ENCODE data around the gene ZNF43.
"Not testable (repeated sequence)": the region's sequence is repeated elsewhere in the genome, so short reads cannot be mapped to it uniquely, and the experiment has no call there.

The ZNF43 gene

DNA sequence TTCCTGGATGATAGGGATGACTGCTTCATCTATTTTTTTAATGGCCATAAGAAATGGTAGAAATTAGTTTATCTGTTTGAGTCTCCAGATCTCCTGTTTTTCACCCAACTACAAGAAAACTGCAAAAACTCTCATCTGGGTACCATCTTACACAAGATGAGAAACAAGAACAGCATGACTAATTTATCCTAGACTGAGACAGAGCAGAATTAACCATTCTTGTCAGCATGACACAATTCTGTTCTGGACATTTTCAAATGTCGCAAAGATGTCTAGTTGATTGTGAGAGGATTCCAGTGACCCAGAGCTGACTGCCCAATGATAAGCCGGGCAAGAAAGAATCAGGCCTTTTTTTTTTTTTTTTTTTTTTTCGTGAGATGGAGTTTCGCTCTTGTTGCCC is 12.8 kb downstream of the ZNF43 start:
- no peak overlapping the region for H2BK15ac ChIP-seq (ENCODE audit: low read depth, poor library complexity, severe bottlenecking)
- no peak overlapping the region for H3K14ac ChIP-seq (ENCODE audit: low read length in 2 of 2)
- H3K4me3 ChIP-seq (ENCODE audit: insufficient read depth in 1 of 2, low read depth in 1 of 2, low read length in 2 of 2), result peak overlapping the region in 1 of 2 experiments; percentile 57
- no peak overlapping the region for H3K4me2 ChIP-seq (ENCODE audit: low read length, poor library complexity, severe bottlenecking)
- H4K8ac ChIP-seq (ENCODE audit: low read length), result no peak overlapping the region
- H3K4ac ChIP-seq (ENCODE audit: low read depth in 1 of 2, low read length in 2 of 2), result no peak overlapping the region
- H3K18ac ChIP-seq (ENCODE audit: low read depth in 1 of 2, low read length in 2 of 2), result no peak overlapping the region
- no peak overlapping the region for H2BK12ac ChIP-seq (ENCODE audit: low read length in 2 of 2)
- H3K27ac ChIP-seq (ENCODE audit: low read length, poor library complexity, severe bottlenecking), result no peak overlapping the region
- no peak overlapping the region for H2BK120ac ChIP-seq (ENCODE audit: low read depth, low read length)
- H2AFZ ChIP-seq (ENCODE audit: low read depth, low read length), result no peak overlapping the region
- H2BK5ac ChIP-seq (ENCODE audit: low read depth, low read length, poor library complexity, severe bottlenecking), result no peak overlapping the region
- no peak for DNase-seq
- peaks cover 96% of the 10 kb centered on the region for H3K9me3 ChIP-seq (ENCODE audit: control insufficient read depth, low read length)
- no peak overlapping the region for H2AK5ac ChIP-seq (ENCODE audit: low read length, severe bottlenecking)
- peaks cover 29% of the 10 kb centered on the region for H3K79me1 ChIP-seq (replicated peaks; ENCODE audit: low read length, poor library complexity, severe bottlenecking)
- H4K91ac ChIP-seq (ENCODE audit: low read length), result no peak overlapping the region
- H3K36me3 ChIP-seq (ENCODE audit: control insufficient read depth in 1 of 2, insufficient read depth in 2 of 2, low read depth in 1 of 2, low read length in 2 of 2), result peaks cover 37 to 53% of the 10 kb centered on the region in 2 experiments
- no peak overlapping the region for H3K23ac ChIP-seq (ENCODE audit: low read length in 2 of 2)
- 100% methylated on average over 2 of the region's 4 CpGs for WGBS
- H3K9ac ChIP-seq (ENCODE audit: low read length), result no peak overlapping the region
- H3K27me3 ChIP-seq (ENCODE audit: control insufficient read depth in 1 of 2, insufficient read depth in 1 of 2, low read length in 2 of 2), result no peaks in the 10 kb centered on the region
- peaks cover 2% of the 10 kb centered on the region for H3K4me1 ChIP-seq (ENCODE audit: control insufficient read depth, insufficient read depth, low read depth, low read length)

DNA sequence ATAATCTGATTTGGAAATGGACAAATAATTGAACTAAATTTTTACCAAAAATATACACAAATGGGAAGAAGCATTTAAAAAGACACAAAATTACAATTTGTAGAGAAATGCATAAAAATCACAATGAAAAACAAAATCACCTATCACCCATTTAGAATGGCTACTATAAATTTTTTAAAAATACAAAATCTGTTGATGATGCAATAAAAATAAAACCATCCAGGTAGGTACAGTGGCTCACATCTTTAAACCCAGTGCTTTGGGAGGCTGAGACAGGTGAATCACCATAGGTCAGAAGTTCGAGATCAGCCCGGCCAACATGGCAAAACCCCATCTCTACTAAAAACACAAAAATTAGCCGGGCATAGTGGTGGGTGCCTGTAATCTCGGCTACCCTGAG is 23.5 kb downstream of the ZNF43 start:
- no peak overlapping the region for H2BK15ac ChIP-seq (ENCODE audit: low read depth, poor library complexity, severe bottlenecking)
- no peak overlapping the region for H2BK120ac ChIP-seq (ENCODE audit: low read depth, low read length)
- no peak overlapping the region for H2BK5ac ChIP-seq (ENCODE audit: low read depth, low read length, poor library complexity, severe bottlenecking)
- H3K4me1 ChIP-seq (ENCODE audit: control insufficient read depth, insufficient read depth, low read depth, low read length), result no peaks in the 10 kb centered on the region
- H3K79me1 ChIP-seq (replicated peaks; ENCODE audit: low read length, poor library complexity, severe bottlenecking), result peaks cover 8% of the 10 kb centered on the region
- H2AK5ac ChIP-seq (ENCODE audit: low read length, severe bottlenecking), result no peak overlapping the region
- H3K9ac ChIP-seq (ENCODE audit: low read length), result no peak overlapping the region
- no peak overlapping the region for H3K18ac ChIP-seq (ENCODE audit: low read depth in 1 of 2, low read length in 2 of 2)
- H4K91ac ChIP-seq (ENCODE audit: low read length), result no peak overlapping the region
- H3K14ac ChIP-seq (ENCODE audit: low read length in 2 of 2), result no peak overlapping the region
- H3K36me3 ChIP-seq (ENCODE audit: control insufficient read depth in 1 of 2, insufficient read depth in 2 of 2, low read depth in 1 of 2, low read length in 2 of 2), result peaks cover 39 to 96% of the 10 kb centered on the region in 2 experiments
- H4K8ac ChIP-seq (ENCODE audit: low read length), result no peak overlapping the region
- no peak overlapping the region for H3K27ac ChIP-seq (ENCODE audit: low read length, poor library complexity, severe bottlenecking)
- H3K4ac ChIP-seq (ENCODE audit: low read depth in 1 of 2, low read length in 2 of 2), result no peak overlapping the region
- 100% methylated on average over 2 of the region's 4 CpGs for WGBS
- H3K23ac ChIP-seq (ENCODE audit: low read length in 2 of 2), result no peak overlapping the region
- DNase-seq, result no peak
- H3K9me3 ChIP-seq (ENCODE audit: control insufficient read depth, low read length), result peaks cover 99% of the 10 kb centered on the region
- H3K4me2 ChIP-seq (ENCODE audit: low read length, poor library complexity, severe bottlenecking), result no peak overlapping the region
- no peak overlapping the region for H2AFZ ChIP-seq (ENCODE audit: low read depth, low read length)
- no peaks in the 10 kb centered on the region for H3K27me3 ChIP-seq (ENCODE audit: control insufficient read depth in 1 of 2, insufficient read depth in 1 of 2, low read length in 2 of 2)
- peak overlapping the region in 1 of 2 experiments; percentile 39 for H3K4me3 ChIP-seq (ENCODE audit: insufficient read depth in 1 of 2, low read depth in 1 of 2, low read length in 2 of 2)
- no peak overlapping the region for H2BK12ac ChIP-seq (ENCODE audit: low read length in 2 of 2)

DNA sequence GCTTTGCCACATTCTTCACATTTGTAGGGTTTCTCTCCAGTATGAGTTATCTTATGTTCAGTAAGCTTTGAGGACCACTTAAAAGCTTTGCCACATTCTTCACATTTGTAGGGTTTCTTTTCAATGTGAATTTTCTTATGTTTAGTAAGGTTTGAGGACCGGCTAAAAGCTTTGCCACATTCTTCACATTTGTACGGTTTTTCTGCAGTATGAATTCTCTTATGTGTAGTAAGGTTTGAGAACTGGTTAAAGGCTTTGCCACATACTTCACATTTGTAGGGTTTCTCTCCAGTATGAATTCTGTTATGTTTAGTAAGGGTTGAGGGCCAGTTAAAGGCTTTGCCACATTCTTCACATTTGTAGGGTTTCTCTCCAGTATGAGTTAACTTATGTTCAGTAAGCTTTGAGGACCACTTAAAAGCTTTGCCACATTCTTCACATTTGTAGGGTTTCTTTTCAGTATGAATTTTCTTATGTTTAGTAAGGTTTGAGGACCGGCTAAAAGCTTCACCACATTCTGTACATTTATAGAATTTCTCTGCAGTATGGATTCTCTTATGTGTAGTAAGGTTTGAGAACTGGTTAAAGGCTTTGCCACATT is 27.5 kb downstream of the ZNF43 start:
- H2BK120ac ChIP-seq (ENCODE audit: low read depth, low read length), result not testable (repeated sequence)

DNA sequence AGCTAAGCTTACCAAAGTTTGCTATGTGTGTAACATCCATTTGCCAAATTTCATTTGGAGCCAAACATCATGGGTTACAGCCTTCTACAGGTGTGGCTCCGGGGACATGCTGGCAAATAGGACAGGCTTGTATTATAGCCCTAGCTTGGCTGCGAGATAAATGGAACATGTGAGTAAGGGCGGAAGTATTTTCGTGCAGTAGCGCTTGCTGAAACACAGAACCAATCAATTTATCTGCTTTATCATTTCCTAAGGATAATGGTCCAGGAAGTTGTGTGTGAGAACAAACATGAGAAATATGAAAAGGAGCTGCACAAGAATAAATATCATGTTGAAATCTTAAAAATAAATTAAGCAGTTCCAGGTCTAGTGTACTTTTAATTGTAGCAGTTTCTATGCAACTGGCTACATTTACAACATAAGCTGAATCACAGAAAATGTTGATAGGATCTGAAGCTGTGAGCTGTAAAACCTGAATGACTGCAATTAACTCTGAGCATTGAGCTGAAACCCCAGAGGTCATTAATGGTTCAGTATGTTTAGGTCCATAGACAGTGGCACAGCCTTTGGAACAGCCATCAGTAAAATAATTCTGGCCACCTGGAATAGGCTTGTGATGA is 46.4 kb downstream of the ZNF43 start:
- no peak overlapping the region for H3K4me3 ChIP-seq (ENCODE audit: insufficient read depth in 1 of 2, low read depth in 1 of 2, low read length in 2 of 2)
- no peak overlapping the region for H2AFZ ChIP-seq (ENCODE audit: low read depth, low read length)
- no peak overlapping the region for H4K91ac ChIP-seq (ENCODE audit: low read length)
- H2AK5ac ChIP-seq (ENCODE audit: low read length, severe bottlenecking), result no peak overlapping the region
- H3K23ac ChIP-seq (ENCODE audit: low read length in 2 of 2), result no peak overlapping the region
- H2BK12ac ChIP-seq (ENCODE audit: low read length in 2 of 2), result no peak overlapping the region
- DNase-seq, result no peak
- WGBS, result 88% methylated on average over 1 of the region's 5 CpGs
- no peak overlapping the region for H3K27ac ChIP-seq (ENCODE audit: low read length, poor library complexity, severe bottlenecking)
- H3K4me1 ChIP-seq (ENCODE audit: control insufficient read depth, insufficient read depth, low read depth, low read length), result no peaks in the 10 kb centered on the region
- no peaks in the 10 kb centered on the region for H3K79me1 ChIP-seq (replicated peaks; ENCODE audit: low read length, poor library complexity, severe bottlenecking)
- no peak overlapping the region for H3K9ac ChIP-seq (ENCODE audit: low read length)
- no peak overlapping the region for H3K4me2 ChIP-seq (ENCODE audit: low read length, poor library complexity, severe bottlenecking)
- H2BK15ac ChIP-seq (ENCODE audit: low read depth, poor library complexity, severe bottlenecking), result no peak overlapping the region
- no peak overlapping the region for H3K4ac ChIP-seq (ENCODE audit: low read depth in 1 of 2, low read length in 2 of 2)
- H2BK5ac ChIP-seq (ENCODE audit: low read depth, low read length, poor library complexity, severe bottlenecking), result no peak overlapping the region
- H2BK120ac ChIP-seq (ENCODE audit: low read depth, low read length), result no peak overlapping the region
- H3K36me3 ChIP-seq (ENCODE audit: control insufficient read depth in 1 of 2, insufficient read depth in 2 of 2, low read depth in 1 of 2, low read length in 2 of 2), result no peaks in the 10 kb centered on the region
- peaks cover 61% of the 10 kb centered on the region for H3K9me3 ChIP-seq (ENCODE audit: control insufficient read depth, low read length)
- H3K14ac ChIP-seq (ENCODE audit: low read length in 2 of 2), result no peak overlapping the region
- H3K18ac ChIP-seq (ENCODE audit: low read depth in 1 of 2, low read length in 2 of 2), result no peak overlapping the region
- H4K8ac ChIP-seq (ENCODE audit: low read length), result no peak overlapping the region
- no peaks in the 10 kb centered on the region for H3K27me3 ChIP-seq (ENCODE audit: control insufficient read depth in 1 of 2, insufficient read depth in 1 of 2, low read length in 2 of 2)

More for the DNA sequence above, 27.5 kb downstream of the ZNF43 start:
- not testable (repeated sequence) for H3K14ac ChIP-seq (ENCODE audit: low read length in 2 of 2); H3K27me3 ChIP-seq (ENCODE audit: control insufficient read depth in 1 of 2, insufficient read depth in 1 of 2, low read length in 2 of 2); H3K23ac ChIP-seq (ENCODE audit: low read length in 2 of 2); H4K91ac ChIP-seq (ENCODE audit: low read length); H3K9ac ChIP-seq (ENCODE audit: low read length); H2BK5ac ChIP-seq (ENCODE audit: low read depth, low read length, poor library complexity, severe bottlenecking); H3K79me1 ChIP-seq (replicated peaks; ENCODE audit: low read length, poor library complexity, severe bottlenecking); H3K4ac ChIP-seq (ENCODE audit: low read depth in 1 of 2, low read length in 2 of 2); H4K8ac ChIP-seq (ENCODE audit: low read length); H2AFZ ChIP-seq (ENCODE audit: low read depth, low read length); DNase-seq; H3K4me2 ChIP-seq (ENCODE audit: low read length, poor library complexity, severe bottlenecking); H2BK12ac ChIP-seq (ENCODE audit: low read length in 2 of 2); H2BK15ac ChIP-seq (ENCODE audit: low read depth, poor library complexity, severe bottlenecking); H2AK5ac ChIP-seq (ENCODE audit: low read length, severe bottlenecking); H3K27ac ChIP-seq (ENCODE audit: low read length, poor library complexity, severe bottlenecking); H3K18ac ChIP-seq (ENCODE audit: low read depth in 1 of 2, low read length in 2 of 2); H3K4me1 ChIP-seq (ENCODE audit: control insufficient read depth, insufficient read depth, low read depth, low read length)
- WGBS, result 100% methylated on average over 2 of the region's 3 CpGs
- Histone ChIP-seq H3K36me3 (ENCODE audit: control insufficient read depth in 1 of 2, insufficient read depth in 2 of 2, low read depth in 1 of 2, low read length in 2 of 2) (peaks cover 16 to 62% of the 10 kb centered on the region in 2 experiments), H3K9me3 (ENCODE audit: control insufficient read depth, low read length) (peaks cover 98% of the 10 kb centered on the region), H3K4me3 (ENCODE audit: insufficient read depth in 1 of 2, low read depth in 1 of 2, low read length in 2 of 2) (peak overlapping the region in 1 of 2 experiments; percentile 55)

Data from mesenchymal stem cell (in vitro differentiated cells and primary cell).